Ureter (tissue), 1 donor: ENCODE results near the gene ZNF750. TPM values are rescaled to one million over a fixed set of nuclear protein-coding genes. Genes with fewer than 3 reads are reported as not detected.

ENCODE experiments used
- DNase-seq: peaks from one replicate; pipeline ENCODE4 v3.0.0-alpha.2; 2020; ENCODE audit warnings: low spot score
- total RNA-seq: library from RNA; stranded (reverse); gene quantifications from one replicate; pipeline ENCODE4 v1.2.4, GENCODE V29; 2023
- donor health status: DM: yes; HTN: yes; CAD: no.

The ZNF750 gene
- total RNA-seq, 1 donor from 2014 or later, result 19.3 TPM

DNA sequence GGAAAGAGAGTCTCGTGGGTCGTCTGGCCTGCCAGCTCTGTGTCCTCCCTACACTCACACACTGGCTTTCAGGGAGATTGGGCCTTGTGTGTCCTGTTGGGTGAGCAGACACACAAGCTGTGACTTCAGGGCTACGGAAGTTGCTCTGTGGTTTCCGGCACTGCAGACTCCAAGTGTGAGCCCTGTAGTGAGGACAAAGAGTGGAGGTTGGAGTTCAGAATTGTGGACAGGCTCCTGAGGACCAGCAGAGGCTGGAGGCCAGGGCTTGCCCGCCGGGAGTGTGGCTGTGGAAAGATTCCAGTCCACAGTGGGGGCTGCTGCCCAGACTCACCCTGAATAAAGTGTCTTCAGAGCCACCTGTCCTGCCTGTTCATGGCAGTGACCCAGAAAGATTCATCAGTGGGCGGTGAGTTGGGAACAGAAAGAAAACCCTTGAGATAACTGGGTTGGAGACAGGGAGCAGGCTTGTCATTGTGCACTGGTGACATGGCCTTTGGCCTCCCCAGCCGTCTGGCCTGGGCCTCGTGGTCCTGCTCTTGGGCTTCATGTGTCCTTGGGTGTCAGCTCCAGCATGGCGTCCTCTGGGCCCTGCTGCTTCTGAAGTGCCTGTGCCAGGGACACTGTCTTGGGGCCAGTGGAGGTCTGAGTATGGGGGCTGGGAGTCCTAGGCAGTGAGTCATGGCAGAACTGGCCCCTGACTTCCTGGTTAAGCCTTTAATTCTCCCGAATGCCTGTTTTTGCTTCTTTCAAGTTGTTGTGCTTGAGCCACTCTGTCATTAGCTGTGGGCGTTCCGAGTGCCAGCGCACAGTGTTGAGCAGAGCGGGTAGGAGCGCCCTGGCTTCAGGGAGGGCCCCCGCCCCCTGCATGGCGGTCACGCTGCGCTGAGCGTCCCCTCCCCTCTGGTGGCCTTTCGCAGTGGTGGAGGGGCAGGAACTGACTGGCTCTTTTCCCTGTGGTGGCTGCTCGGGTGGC lies 19.9 kb upstream of the ZNF750 start:
- peak; percentile 82 for DNase-seq

DNA sequence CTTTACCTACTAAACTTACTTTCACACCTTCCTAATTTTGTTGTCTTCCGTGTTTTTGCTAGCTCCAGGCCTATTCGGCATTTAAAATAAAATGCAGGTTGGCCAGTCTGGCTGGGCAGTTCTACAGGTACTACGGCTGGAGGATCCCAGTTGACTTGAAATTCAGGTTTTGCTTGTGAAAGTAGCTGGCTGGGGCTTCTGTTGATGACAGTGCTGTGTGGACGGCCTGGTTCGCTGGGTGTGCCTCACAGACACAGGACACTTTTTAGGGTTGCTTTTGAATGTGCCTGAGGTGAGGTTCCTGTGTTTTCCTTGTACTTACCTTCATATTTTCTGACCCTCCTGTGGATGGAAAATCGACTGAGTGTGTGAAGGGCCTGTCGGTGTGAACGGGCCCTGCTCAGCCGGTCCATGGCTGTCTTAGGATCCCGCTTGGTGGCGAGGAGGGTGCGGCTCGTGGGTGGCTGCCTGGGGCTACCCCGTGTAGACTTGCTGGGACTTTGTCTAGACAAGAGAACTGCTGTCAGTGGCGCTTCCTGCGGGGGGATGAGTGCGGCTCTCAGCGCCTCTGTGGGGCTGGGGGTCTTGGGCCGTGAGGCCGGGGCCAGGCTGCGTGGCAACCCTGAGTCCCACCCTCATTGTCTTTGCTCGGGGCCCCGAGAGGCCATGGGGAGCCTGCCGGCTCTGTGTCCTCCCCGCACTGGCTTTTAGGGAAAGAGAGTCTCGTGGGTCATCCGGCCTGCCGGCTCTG lies 18.7 kb upstream of the ZNF750 start:
- DNase-seq, result peak; percentile 83

DNA sequence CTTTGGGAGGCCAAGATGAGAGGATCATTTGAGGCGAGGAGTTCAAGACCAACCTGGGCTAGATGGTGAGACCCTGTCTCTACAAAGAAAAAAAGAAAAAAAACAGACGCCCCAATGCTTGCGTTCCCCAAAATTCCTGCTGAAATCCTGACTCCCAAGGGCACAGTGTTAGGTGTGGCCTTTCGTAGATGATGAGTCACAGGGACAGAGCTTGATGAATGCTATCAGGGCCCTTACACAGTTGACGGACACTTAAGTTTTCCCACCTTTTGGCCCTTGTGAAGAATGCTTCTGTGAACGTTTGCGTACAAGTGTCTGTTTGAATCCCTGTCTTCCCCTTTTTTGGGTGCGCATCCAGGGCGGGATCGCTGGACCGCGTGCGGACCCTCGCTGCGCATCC lies 16.5 kb upstream of the ZNF750 start:
- no peak for DNase-seq

DNA sequence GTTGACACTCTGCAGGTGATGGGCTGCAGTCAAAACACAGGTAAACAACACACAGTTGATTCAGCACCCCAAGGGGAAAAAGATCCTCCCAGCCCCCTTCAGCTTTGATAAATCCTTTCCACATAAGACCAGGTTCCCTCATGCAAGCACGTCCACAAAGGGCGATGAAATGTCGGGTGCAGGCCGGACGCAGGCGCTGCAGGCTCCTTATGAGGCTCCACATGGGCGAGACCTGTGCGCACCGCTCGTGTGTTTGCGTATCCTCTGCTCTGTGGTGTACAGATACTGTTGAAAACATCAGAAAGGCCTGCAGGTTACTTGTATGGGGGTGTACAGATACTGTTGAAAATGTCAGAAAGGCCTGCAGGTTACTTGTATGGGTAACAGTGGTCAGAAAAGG lies 14.4 kb upstream of the ZNF750 start:
- no peak for DNase-seq

DNA sequence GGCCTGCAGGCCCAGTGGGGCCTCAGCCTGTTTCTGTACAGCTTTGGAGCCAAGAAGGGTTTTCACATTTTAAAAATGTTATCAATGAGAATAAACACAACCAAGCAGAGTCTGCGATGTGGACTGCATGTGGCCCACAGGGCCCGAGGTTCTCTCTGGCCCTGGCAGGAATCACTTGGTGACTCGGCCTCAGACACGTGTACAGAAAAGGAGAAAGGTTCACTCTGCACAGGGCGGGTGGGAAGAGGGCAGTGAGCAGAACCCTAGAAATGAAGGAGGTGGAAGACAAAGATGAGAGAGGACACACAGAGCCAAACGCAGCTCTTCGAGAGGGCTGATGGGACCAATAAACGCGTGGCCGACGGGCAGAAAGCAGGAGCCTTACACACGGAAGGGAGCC lies 11.6 kb upstream of the ZNF750 start:
- DNase-seq, result no peak

DNA sequence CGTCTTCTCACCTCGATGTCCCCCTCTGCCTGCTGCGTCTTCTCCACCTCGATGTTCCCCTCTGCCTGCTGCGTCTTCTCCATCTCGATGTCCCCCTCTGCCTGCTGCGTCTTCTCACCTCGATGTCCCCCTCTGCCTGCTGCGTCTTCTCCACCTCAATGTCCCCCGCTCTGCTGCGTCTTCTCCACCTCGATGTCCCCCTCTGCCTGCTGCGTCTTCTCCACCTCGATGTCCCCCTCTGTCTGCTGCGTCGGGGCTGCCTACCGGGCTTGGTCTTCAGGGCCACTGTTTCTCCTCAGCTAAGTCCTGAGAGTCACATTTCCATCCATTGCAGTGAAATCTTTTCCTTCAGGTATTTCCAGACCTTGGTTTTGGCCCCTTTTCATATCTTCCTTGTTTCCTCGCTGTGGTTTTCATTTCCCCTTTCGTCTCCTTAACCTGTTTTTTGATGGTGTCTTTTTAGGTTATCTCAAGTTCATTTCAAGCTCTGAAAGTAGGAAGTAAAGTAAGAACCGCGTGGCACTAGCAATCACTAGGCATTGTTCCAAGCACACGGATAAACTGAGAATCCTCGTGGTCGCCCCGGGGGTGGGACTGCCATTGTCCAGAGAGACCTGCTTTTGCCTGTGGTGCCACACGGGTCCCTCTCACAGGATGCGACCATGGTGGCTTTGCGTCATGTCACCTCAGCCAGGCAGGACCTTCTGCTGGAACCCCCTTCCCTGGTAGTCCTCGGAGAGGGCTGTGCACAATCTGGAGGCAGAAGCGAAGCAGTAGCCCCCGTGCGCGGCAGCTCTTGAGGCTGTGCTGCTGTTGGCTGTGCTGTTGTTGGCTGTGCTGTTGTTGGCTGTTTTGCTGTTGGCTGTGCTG lies 9.5 kb upstream of the ZNF750 start:
- DNase-seq, result no peak

DNA sequence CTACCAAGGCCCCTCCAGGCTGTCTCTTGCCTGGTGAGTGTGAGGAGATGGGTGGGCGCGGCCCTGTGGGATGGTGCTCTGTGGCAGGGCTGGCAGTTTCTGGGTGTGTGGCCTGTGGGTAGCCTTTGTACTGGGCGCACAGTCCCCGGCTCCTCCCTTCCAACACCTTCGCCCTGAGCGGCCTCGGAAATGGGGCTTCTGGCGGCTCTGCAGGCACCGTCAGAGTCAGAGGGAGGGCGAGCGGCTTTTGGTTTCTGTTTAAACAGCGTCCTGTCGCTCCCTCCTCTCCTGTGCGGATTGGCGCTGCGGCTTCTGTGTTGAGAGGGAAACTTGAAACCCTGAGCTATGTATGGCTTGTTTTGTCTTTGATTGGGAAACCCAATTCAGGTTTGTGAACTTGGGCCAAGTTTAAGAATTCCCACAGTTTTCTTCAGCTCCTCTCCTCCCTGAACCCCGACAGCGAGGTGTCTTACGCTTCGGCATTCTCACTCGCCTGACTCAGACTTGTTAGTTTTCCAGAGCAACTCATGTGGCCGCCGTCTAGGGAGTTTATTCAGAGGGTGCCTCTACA lies 8.3 kb upstream of the ZNF750 start:
- no peak for DNase-seq

DNA sequence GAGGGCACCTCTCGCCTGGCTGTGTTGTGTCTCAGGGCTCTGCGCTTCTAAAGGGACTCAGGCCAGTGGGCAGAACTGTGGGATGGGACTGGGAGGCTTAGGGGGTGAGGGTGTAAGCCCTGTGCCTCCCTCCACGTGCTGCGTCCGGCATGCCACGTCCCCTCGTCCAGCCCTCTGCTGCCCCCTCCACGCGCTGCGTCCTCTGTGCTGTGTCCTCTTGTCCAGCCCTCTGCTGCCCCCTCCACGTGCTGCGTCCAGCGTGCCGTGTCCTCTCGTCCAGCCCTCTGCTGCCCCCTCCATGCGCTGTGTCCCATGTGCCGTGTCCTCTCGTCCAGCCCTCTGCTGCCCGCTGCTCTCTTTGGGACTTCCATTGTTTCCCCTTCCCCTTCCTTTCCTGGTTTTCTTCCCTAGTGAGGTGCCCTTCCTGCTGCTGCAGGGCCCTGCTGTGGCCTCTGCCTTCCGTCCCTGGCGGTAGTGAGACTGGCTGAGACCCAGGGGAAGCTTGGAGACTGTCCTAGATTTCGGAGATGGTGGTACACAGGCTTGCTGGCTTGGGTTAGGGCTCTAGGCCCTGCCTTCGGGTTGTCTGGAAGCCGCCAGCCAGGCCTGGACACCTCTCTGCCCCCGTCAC lies 6.4 kb upstream of the ZNF750 start:
- no peak for DNase-seq

DNA sequence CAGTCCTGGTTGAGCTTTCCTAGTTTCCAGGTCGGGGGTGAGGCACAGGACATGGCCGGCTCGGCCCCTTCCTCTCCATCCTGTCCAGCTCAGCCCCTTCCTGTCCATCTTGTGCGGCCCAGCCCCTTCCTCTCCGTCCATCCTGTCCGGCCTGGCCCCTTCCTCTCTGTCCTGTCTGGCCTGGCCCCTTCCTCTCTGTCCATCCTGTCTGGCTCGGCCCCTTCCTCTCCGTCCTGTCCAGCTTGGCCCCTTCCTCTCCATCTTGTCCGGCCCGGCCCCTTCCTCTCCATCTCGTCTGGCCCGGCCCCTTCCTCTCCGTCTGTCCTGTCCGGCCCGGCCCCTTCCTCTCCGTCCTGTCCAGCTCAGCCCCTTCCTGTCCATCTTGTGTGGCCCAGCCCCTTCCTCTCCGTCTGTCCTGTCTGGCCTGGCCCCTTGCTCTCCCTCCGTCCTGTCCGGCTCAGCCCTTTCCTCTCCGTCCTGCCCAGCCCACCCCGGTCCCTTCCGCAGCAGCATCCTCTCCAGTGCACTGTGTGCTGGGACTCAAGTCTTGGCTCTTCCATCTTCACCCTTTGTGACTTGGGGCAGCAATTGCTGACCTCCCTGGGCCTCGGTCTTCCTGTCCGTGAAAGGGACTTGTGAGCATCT lies 5.5 kb upstream of the ZNF750 start:
- DNase-seq, result no peak

DNA sequence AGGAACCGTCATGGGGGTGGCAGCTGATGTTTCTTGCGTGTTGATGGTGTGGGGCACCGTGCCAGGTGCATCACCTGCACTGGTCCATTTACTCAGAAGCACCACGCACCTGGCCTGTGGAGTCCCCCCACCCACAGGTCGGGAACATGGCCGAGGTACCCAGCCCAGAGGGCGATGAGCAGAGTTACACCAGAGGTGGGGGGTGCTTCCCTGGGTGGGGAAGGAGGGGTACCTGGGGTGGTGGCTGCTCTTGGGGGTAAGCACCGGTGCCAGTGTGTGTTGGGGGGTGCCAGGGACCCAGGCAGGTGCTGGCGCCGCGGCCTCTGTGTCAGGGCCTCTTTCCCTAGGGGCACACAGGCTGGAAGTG lies 5.0 kb upstream of the ZNF750 start:
- no peak for DNase-seq

DNA sequence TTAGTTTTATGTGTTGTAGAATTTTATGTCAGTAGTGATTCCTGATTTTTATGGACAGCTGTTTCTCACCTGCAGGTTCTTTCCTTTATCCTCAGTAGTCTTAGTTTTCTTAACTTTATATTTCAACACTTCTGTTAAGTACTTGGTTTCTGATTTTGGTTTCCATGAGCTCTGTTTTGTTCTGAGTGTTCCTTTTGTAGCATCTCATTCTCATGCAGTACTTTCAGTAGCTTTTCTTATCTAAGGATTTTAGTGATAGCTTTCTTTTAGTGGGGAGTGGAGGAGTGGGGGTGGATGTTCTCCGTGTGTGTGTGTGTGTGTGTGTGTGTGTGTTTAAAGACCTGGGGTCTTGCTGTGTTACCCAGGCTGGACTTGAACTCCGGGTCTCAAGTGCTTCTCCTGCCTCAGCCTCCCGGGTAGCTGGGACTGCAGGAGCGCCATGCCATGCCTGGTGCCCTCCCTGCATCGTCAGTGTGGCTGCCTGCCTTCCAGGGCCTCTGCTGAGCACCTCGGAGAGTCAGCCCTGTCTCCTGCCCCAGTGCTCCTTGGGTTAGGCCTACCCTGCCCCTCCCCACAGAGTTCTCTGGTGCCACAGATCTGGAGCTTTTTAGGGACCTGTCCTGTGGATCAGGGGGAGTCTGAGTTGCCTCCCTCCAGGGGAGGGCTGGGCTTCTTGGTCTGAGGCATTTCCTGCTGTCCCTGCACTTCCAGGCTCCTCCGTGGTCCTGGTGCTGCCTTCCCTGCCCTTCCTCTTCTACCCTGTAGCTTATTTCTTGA lies 4.3 kb upstream of the ZNF750 start:
- DNase-seq, result no peak

DNA sequence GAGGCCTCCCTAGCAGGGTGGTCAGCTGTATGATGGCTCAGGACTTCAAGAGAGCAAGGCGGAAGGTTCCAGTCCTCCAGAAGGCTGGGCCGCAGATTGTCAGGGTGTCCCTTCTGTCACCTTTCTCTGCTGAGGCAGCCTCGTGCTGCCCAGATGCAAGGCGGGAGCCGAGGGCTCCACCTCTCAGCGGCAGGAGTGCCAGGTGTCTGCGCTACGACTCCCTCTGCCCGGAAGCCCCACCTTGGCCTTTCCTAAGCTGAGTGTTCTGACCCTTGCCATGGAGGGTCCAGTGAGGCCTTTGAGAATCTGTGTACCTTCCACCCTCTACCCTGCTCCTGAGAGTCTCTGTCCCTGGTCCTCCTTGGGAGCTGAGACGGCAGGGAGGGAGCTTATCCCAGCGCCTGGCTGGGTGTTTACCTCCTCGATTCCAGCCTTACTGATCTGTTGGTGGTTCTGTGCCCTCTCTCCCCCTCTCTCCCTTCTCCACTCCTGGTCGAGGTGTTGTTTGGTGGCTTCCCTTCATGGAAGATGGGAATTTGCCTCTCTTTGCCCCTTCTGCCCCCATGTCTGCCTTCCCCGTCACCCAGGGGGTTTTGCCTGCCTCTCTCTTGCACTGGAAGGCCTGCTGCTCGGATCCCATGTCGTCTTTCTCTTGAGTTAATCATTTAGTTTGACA lies 2.2 kb upstream of the ZNF750 start:
- no peak for DNase-seq

DNA sequence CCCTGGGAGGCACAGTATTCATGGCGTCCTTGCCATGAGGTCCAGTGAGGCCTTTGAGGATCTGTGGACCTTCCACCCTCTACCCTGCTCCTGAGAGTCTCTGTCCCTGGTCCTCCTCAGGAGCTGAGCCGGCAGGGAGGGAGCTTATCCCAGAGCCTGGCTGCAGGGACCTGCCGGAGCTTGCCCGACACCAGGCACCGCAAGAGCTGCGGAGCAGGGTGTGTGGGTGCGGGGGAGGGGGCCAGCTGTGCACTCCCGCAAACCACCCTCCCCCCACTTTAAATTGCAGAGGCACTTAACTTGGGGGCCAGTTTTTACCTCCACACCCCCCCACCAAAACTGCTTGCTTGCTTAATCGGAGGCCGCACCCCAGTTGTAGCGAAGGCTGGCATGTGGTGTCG lies 609 bp upstream of the ZNF750 start:
- DNase-seq, result no peak

DNA sequence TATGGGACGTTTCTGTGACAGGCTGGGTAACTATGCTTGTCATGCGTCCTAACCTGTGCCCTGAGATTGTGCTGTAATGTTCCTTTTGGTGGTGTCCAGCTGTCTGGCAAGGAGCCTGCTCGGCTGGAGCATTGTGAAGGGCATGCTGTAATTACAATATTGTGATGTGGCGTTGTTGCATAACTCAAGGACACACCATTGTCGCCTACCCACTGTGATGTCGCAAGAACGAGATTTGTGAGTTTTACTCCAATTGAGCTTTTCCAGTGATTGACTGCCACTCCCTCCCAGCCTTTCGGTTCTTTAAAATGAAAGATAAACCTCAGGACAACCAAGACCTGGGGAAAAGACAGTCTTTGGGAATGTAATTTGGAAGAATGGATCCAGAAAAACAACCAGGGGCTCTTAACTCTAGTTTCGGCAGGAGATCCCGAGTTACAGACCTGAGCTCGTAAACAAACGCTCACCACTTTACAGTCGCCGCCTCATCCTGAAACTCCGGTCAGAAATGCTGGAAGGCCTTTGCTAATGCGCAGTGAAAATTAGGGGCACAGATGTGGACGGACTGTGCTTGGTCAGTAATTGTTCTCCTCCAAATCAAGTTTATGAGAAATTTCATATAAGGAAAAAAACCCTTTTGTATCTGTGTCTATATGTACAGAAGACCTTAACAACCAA lies 1.3 kb downstream of the ZNF750 start:
- peak; percentile 78 for DNase-seq

DNA sequence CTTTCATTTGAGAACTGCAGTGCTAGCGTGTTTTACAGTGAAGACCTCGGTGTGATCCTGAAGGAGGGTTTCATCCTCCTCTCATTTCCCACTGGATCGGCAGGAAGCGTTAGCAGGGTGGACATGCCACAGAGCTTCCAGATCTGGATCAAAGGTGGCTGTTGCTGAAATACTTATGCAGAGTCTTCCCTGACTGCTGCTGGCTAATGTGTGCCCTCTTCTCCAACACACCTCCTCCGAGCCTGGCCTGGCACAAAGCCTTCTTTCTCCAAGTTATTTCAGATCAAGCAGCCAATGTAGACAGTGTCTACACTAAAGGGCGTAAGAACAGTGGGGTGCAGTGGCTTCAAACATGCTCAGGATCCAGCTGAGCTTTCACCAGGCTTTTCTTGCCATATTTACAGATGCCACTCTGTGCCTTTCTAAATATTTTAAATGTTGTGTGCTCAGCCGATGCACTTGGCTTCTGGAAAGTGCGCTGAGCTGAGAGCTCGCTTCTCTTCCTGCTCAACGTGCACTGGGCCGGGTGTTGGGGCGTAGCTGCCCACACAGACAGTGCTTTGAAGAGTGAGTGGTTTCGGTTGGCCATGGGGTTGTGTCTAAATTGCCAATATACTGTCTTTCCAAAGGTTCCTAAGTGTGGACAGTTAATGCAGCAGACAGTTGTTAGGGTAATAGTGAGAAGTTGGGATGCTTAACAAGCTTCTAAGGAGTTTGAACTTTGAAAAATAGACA lies 2.1 kb downstream of the ZNF750 start:
- DNase-seq, result no peak

DNA sequence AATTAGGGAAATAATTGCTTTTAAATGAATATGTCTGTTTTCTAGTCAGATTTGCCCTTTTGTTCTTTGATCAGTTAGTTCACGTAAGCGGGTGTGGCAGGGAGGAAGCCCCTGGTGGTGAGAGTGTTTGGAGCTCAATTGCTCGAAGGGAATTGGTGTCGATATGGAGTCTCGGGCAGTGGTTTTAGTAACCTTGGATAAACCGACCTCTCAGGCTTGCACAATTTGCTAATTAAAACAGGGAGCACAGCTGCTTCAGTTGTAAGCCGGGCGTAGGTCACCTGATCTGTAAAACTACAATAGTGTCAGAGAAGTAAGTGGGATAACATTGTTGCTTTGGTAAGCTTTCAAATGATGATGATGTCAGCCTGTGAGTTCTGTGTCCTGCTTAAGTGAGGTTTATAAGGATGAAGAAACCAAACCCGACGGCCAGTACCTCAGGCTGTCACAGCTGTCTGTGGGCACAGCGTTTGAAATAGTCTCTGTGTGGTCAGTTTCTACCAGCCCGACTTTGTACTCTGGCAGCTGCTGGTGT lies 2.9 kb downstream of the ZNF750 start:
- DNase-seq, result no peak

DNA sequence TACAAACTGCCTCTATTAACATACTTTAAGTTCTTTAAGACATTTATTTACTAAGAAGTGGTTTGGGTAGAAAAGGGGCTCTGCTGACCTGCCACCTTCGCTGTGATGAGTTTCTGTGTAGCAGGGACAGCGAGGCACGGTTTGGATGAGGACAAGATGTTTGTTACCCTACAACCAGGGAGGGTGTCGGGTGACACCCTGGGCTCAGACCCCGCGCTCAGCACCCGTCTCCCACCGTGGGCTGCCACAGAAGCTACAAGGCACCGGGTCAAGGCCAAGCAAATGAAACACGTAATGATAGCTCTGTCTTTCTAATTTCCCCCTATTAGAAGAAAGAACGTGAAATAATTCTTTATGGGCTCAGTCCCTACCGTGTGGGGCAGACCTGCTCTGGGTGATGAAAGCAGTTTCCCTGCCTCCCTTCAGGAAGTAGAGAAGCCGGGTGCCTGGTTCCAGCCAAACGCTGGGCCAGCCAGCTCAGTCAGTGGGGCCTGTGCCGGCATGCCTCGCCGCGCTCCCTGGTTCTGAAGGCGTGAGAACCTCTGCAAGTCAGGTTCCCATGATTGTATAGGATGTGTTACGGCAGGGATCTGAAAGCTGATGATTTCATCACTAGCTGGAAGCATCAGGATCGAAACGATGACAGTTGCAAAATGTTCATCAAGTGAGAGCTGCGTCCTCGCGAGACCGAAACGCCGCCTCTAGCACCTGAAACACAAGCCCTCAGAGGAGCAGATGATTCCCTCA lies 3.9 kb downstream of the ZNF750 start:
- DNase-seq, result peak; percentile 89
